Measurements from ENCODE around the gene MAST4. TPM values are rescaled to one million over a fixed set of nuclear protein-coding genes. Genes with fewer than 3 reads are reported as not detected.

The MAST4 gene
- total RNA-seq, 2 donors from 2014 or later: 11.0 to 11.5 TPM

DNA sequence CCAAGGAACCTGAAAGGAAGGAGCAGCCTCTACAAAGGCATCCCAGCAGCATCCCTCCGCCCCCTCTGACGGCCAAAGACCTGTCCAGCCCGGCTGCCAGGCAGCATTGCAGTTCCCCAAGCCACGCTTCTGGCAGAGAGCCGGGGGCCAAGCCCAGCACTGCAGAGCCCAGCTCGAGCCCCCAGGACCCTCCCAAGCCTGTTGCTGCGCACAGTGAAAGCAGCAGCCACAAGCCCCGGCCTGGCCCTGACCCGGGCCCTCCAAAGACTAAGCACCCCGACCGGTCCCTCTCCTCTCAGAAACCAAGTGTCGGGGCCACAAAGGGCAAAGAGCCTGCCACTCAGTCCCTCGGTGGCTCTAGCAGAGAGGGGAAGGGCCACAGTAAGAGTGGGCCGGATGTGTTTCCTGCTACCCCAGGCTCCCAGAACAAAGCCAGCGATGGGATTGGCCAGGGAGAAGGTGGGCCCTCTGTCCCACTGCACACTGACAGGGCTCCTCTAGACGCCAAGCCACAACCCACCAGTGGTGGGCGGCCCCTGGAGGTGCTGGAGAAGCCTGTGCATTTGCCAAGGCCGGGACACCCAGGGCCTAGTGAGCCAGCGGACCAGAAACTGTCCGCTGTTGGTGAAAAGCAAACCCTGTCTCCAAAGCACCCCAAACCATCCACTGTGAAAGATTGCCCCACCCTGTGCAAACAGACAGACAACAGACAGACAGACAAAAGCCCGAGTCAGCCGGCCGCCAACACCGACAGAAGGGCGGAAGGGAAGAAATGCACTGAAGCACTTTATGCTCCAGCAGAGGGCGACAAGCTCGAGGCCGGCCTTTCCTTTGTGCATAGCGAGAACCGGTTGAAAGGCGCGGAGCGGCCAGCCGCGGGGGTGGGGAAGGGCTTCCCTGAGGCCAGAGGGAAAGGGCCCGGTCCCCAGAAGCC lies 569.6 kb downstream of the MAST4 start:
- H3K27ac ChIP-seq (ENCODE audit: low read depth, low read length): no peak overlapping the region
- H3K9me3 ChIP-seq (ENCODE audit: control insufficient read depth, low read length): no peaks in the 10 kb centered on the region
- Mint-ChIP-seq H3K4me3 (peak overlapping the region; percentile 48), H3K9me3 (no peaks in the 10 kb centered on the region), H3K27me3 (ENCODE audit: insufficient read depth) (no peaks in the 10 kb centered on the region), H3K27ac (peak overlapping the region; percentile 91), H3K4me1 (peaks cover 22% of the 10 kb centered on the region), H3K36me3 (ENCODE audit: low read depth) (peaks cover 12% of the 10 kb centered on the region)
- peaks cover 8% of the 10 kb centered on the region for H3K4me1 ChIP-seq (ENCODE audit: control insufficient read depth, insufficient read depth, low read length)
- no peaks in the 10 kb centered on the region for H3K27me3 ChIP-seq (ENCODE audit: control insufficient read depth, insufficient read depth, low read length, poor library complexity, severe bottlenecking)
- TF ChIP-seq, protein P1, sequence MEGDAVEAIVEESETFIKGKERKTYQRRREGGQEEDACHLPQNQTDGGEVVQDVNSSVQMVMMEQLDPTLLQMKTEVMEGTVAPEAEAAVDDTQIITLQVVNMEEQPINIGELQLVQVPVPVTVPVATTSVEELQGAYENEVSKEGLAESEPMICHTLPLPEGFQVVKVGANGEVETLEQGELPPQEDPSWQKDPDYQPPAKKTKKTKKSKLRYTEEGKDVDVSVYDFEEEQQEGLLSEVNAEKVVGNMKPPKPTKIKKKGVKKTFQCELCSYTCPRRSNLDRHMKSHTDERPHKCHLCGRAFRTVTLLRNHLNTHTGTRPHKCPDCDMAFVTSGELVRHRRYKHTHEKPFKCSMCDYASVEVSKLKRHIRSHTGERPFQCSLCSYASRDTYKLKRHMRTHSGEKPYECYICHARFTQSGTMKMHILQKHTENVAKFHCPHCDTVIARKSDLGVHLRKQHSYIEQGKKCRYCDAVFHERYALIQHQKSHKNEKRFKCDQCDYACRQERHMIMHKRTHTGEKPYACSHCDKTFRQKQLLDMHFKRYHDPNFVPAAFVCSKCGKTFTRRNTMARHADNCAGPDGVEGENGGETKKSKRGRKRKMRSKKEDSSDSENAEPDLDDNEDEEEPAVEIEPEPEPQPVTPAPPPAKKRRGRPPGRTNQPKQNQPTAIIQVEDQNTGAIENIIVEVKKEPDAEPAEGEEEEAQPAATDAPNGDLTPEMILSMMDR (conservative IDR thresholded peaks at IDR 0.05): peak; percentile 94
- no peak overlapping the region for H3K9ac ChIP-seq (ENCODE audit: extremely low read depth, low read length, poor library complexity, severe bottlenecking)
- peaks cover 7% of the 10 kb centered on the region for H3K36me3 ChIP-seq (ENCODE audit: control insufficient read depth, insufficient read depth, low read length)
- H3K4me3 ChIP-seq (ENCODE audit: low read length): no peak overlapping the region
- 59 to 69% methylated on average over 25 to 36 of the region's 36 CpGs for WGBS, 2 experiments (ENCODE audit: insufficient coverage in 1 of 2, insufficient read length in 1 of 2)
- DNase-seq: peak; percentile 96

DNA sequence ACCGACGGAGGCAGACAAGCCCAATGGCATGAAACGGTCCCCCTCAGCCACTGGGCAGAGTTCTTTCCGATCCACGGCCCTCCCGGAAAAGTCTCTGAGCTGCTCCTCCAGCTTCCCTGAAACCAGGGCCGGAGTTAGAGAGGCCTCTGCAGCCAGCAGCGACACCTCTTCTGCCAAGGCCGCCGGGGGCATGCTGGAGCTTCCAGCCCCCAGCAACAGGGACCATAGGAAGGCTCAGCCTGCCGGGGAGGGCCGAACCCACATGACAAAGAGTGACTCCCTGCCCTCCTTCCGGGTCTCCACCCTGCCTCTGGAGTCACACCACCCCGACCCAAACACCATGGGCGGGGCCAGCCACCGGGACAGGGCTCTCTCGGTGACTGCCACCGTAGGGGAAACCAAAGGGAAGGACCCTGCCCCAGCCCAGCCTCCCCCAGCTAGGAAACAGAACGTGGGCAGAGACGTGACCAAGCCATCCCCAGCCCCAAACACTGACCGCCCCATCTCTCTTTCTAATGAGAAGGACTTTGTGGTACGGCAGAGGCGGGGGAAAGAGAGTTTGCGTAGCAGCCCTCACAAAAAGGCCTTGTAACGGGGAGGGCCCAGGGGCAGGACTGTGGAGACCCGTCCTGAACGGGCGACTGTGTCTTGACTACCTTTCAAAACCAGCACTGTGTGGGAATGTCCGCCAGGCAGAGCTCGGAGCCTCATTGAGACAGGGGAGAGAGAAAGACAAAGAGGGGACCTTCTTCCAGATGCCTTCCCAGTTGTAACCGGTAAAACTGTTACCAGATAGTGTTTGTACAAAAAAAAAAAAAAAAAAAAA lies 570.5 kb downstream of the MAST4 start:
- WGBS, 2 experiments (ENCODE audit: insufficient coverage in 1 of 2, insufficient read length in 1 of 2): 82 to 84% methylated on average over 20 to 30 of the region's 31 CpGs
- TF ChIP-seq, protein P1 (conservative IDR thresholded peaks at IDR 0.05): peak; percentile 52
- Mint-ChIP-seq H3K4me1 (peaks cover 13% of the 10 kb centered on the region), H3K36me3 (ENCODE audit: low read depth) (peaks cover 12% of the 10 kb centered on the region), H3K27me3 (ENCODE audit: insufficient read depth) (no peaks in the 10 kb centered on the region), H3K9me3 (no peaks in the 10 kb centered on the region), H3K4me3 (peak overlapping the region; percentile 48), H3K27ac (peak overlapping the region; percentile 91)
- no peak overlapping the region for H3K9ac ChIP-seq (ENCODE audit: extremely low read depth, low read length, poor library complexity, severe bottlenecking)
- H3K9me3 ChIP-seq (ENCODE audit: control insufficient read depth, low read length): no peaks in the 10 kb centered on the region
- DNase-seq: no peak
- H3K4me3 ChIP-seq (ENCODE audit: low read length): no peak overlapping the region
- no peak overlapping the region for H3K27ac ChIP-seq (ENCODE audit: low read depth, low read length)
- no peaks in the 10 kb centered on the region for H3K27me3 ChIP-seq (ENCODE audit: control insufficient read depth, insufficient read depth, low read length, poor library complexity, severe bottlenecking)
- H3K4me1 ChIP-seq (ENCODE audit: control insufficient read depth, insufficient read depth, low read length): peaks cover 7% of the 10 kb centered on the region
- H3K36me3 ChIP-seq (ENCODE audit: control insufficient read depth, insufficient read depth, low read length): peaks cover 7% of the 10 kb centered on the region

DNA sequence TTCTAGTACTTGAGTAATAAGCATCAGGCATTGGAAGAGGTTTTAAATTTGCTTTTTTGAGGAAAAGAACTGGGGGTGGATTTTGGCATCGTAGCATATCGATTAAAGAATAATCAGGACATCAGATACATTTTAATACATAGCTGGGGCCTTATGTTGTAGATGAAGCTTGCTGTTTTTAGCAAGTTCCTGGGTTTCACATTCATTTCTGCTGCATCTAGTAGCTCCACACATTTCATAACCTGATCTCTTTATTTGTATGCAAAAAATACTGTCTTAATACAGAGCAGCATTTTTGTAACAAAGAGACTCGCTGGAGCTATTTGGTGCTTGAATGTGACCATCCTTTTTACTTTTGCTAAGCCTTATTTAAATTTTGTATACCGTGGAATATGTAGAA lies 571.9 kb downstream of the MAST4 start:
- Histone ChIP-seq H3K9me3 (ENCODE audit: control insufficient read depth, low read length) (no peaks in the 10 kb centered on the region), H3K9ac (ENCODE audit: extremely low read depth, low read length, poor library complexity, severe bottlenecking) (no peak overlapping the region), H3K4me3 (ENCODE audit: low read length) (no peak overlapping the region), H3K27ac (ENCODE audit: low read depth, low read length) (no peak overlapping the region), H3K36me3 (ENCODE audit: control insufficient read depth, insufficient read depth, low read length) (peaks cover under 1% of the 10 kb centered on the region), H3K27me3 (ENCODE audit: control insufficient read depth, insufficient read depth, low read length, poor library complexity, severe bottlenecking) (no peaks in the 10 kb centered on the region), H3K4me1 (ENCODE audit: control insufficient read depth, insufficient read depth, low read length) (no peaks in the 10 kb centered on the region)
- DNase-seq: no peak
- Mint-ChIP-seq H3K4me1 (peaks cover 3% of the 10 kb centered on the region), H3K27me3 (ENCODE audit: insufficient read depth) (no peaks in the 10 kb centered on the region), H3K36me3 (ENCODE audit: low read depth) (peaks cover 6% of the 10 kb centered on the region), H3K9me3 (no peaks in the 10 kb centered on the region), H3K4me3 (no peak overlapping the region), H3K27ac (no peak overlapping the region)
- TF ChIP-seq, protein P1 (conservative IDR thresholded peaks at IDR 0.05): no peak
- WGBS, 2 experiments (ENCODE audit: insufficient coverage in 1 of 2, insufficient read length in 1 of 2): 96% methylated on average over 4 of the region's 4 CpGs; no CpG with 5 or more reads in 1 of the 2 experiments

Measured in endodermal cell (in vitro differentiated cells).